GM18520 (cell line): ENCODE measurements around the gene ACBD6.
"Not testable (repeated sequence)": the region's sequence is repeated elsewhere in the genome, so short reads cannot be mapped to it uniquely, and the experiment has no call there.

ENCODE experiments used
- ATAC-seq: cut with Tn5 transposase; IDR thresholded peaks from one replicate; pipeline ENCODE4 v1.9.1; 2021; ENCODE audit not compliant: unreplicated experiment

Gene ACBD6

DNA sequence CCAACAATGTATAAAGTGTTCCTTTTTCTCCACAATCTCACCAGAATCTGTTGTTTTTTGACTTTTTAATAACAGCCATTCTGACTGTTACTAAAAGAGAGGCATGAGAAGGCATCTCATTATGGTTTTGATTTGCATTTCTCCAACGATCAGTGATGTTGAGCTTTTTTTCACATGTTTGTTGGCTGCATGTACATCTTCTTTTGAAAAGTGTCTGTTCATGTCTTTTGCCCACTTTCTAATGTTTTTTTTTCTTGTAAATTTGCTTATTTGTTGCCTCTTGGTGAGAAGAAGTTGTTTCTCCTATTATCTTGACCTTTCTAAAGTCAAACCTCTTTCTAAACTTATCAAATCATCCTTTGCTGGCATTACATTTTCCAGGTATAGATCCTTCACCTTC is 80.8 kb downstream of the ACBD6 start:
- ATAC-seq = no peak

GRCh38 chr1:180421145-180421544 is 81.2 kb downstream of the ACBD6 start:
- ATAC-seq = not testable (repeated sequence)

GRCh38 chr1:180415985-180416633 is 86.3 kb downstream of the ACBD6 start:
- ATAC-seq = no peak

GRCh38 chr1:180415236-180415848 is 87.0 kb downstream of the ACBD6 start:
- no peak for ATAC-seq

DNA sequence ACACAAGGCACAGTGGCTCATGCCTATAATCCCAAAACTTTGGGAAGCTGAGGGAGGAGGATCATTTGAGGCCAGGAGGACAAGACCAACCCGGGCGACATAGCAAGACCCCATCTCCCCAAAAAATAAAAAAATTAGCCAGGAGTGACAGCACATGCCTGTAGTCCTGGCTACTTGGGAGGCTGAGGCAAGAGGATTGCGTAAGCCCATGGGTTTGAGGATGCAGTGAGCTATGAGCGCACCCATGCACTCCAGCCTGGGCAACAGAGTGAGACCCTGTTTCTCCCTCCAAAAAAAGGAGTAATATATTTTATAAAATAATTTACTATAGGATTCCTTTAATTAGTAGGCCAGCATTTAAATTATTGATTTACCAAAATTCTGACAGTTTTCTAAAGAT is 89.8 kb downstream of the ACBD6 start:
- no peak for ATAC-seq

GRCh38 chr1:180408128-180408527 is 94.2 kb downstream of the ACBD6 start:
- ATAC-seq = not testable (repeated sequence)

- no peak for ATAC-seq
Observed at GRCh38 chr1:180407051-180407450, 95.3 kb downstream of the ACBD6 start.

DNA sequence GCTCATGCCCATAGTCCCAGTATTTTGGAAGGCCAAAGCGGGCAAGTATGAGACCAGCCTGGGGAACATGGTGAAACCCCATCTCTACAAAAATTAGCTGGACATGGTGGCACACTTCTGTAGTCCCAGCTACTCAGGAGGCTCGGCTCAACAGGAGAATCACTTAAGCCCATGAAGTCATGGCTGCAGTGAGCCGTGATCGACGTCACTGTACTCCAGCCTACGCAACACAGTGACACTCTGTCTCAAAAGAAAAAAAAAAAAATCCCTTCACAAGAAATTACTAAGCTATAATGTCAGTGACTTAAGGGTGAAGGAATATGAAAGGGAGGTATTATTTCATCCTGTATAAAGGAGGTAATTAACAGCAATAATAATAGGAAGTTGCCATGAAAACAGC is 99.8 kb downstream of the ACBD6 start:
- ATAC-seq = no peak

- ATAC-seq = no peak
Observed at GRCh38 chr1:180402001-180402400, 100.4 kb downstream of the ACBD6 start.

GRCh38 chr1:180397175-180397574 is 105.2 kb downstream of the ACBD6 start:
- no peak for ATAC-seq

GRCh38 chr1:180392427-180393145 is 109.8 kb downstream of the ACBD6 start:
- no peak for ATAC-seq

GRCh38 chr1:180392020-180392419 is 110.4 kb downstream of the ACBD6 start:
- ATAC-seq = no peak

- no peak for ATAC-seq
Observed at GRCh38 chr1:180387413-180387812, 115.0 kb downstream of the ACBD6 start.

DNA sequence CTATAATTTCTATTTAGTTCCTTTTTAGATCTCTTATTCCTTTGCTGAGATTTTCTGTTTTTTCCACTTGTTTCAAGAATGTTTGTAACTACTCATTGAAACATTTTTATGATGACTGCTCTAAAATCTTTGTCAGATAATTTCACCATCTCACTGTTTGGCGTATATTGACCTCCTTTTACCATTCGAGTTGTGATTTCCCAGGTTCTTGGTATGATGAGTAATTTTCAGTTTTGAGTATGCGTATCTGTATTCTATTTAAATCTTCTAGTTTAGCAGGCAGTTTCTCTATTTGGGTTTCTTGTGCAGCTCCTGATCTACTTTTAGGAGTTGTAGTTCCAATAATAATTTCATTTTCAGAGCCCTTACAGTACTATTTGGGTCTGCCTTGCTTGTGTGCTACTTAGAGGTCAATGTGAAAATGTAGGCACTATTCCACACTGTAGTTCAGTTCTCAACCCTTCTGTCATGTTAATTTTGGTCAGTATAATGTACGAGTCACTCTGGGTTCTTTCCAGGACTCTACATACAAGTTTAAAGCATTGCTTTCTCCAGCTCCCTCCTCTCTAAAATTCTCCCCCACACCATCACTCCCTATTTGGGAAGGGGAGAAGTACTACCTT is 115.5 kb downstream of the ACBD6 start:
- no peak for ATAC-seq

- ATAC-seq = no peak
Observed at GRCh38 chr1:180385144-180385543, 117.2 kb downstream of the ACBD6 start.

DNA sequence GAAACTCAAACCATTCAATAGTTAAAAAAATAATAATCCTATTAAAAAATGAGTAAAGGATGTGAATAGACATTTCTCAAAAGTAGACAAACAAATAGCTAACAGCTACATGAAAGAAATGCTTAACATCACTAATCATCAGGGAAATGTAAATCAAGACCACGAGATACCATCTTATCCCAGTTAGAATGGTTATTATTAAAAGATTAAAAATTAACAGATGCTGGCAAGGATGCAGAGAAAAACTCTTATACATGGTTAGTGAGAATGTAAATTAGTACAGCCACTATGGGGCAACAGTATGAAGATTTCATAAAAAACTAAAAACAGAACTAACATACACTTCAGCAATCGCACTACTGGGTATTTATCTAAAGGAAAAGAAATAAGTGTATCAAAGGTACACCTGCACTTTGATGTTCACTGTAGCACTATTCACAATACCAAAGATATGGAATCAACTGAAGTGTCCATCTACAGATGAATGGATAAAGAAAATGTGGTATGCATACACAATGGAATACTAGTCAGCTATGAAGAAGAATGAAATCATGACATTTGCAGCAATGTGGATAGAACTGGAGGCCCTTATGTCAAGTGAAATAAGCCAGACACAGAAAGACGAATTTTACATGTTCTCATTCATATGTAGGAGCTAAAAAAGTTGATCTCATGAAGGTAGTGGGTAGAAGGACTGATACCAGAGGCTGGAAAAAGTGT is 117.9 kb downstream of the ACBD6 start:
- no peak for ATAC-seq

DNA sequence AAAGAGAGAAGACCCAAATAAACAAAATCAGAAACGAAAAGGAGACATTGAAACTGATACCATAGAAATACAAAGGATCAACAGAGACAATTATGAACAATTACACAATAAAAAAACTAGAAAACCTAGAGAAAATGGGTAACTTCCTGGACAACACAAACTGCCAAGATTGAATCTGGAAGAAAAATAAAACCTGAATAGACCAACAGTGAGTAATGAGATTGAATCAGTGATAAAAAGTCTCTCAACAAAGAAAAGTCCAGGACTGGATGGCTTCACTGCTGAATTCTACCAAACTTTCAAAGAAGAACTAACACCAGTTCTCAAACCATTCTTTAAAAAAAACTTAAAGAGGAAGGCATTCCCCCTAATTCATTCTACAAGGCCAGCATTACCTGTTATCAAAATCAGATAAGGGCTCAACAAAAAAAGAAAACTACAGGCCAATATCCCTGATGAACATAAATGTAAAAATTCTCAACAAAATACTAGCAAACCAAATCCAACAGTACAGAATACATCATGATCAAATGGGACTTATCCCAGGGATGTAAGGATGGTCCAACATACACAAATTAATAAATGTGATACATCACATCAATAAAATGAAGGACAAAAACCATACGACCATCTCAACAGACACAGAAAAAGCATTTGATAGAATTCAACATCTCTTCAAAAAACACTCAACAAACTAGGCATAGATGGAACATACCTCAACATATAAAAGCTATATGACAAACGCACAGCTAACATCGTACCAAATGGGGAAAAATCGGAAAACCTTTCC is 119.9 kb downstream of the ACBD6 start:
- no peak for ATAC-seq

DNA sequence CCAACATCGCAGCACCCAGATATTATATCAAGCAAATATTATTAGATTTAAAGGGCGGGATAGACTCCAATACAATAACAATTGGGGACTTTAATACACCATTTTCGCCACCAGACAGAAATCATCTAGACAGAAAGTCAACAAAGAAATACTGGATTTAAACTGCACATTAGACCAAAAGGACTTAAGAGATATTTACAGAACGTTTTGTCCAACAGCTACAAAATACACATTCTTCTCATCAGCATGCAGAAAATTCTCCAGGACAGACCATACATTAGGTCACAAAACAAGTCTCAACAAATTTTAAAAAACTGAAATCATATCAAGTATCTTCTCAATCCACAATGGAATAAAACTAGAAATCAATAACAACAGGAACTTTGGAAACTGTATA is 121.2 kb downstream of the ACBD6 start:
- no peak for ATAC-seq

GRCh38 chr1:180380259-180381183 is 121.9 kb downstream of the ACBD6 start:
- no peak for ATAC-seq
